Gastrocnemius medialis (tissue), 4 donors: ENCODE data around the gene ERN2.

Experiments used
- POLR2A ChIP-seq, 2 donors: fragments of 450-650 bp; IDR thresholded peaks; one replicate each; pipeline ENCODE4 v1.6.1; 2017; ENCODE audit warnings: antibody characterized with exemption in 2 of 2, mild to moderate bottlenecking in 2 of 2, moderate library complexity in 2 of 2
- TF ChIP-seq, protein P1 (sequence below), 5 experiments: fragments of 450-650 bp in 3 of 5; fragments of 200-600 bp in 2 of 5; sonication (generic) in 2 of 5; IDR thresholded peaks in 4 of 5; conservative IDR thresholded peaks in 1 of 5; 1 replicate in 4 of 5; 2 replicates in 1 of 5; pipeline ENCODE4 v1.5.1; 2016 to 2019; ENCODE audit warnings: antibody characterized with exemption in 5 of 5, mild to moderate bottlenecking in 3 of 5, moderate library complexity in 3 of 5

DNA sequence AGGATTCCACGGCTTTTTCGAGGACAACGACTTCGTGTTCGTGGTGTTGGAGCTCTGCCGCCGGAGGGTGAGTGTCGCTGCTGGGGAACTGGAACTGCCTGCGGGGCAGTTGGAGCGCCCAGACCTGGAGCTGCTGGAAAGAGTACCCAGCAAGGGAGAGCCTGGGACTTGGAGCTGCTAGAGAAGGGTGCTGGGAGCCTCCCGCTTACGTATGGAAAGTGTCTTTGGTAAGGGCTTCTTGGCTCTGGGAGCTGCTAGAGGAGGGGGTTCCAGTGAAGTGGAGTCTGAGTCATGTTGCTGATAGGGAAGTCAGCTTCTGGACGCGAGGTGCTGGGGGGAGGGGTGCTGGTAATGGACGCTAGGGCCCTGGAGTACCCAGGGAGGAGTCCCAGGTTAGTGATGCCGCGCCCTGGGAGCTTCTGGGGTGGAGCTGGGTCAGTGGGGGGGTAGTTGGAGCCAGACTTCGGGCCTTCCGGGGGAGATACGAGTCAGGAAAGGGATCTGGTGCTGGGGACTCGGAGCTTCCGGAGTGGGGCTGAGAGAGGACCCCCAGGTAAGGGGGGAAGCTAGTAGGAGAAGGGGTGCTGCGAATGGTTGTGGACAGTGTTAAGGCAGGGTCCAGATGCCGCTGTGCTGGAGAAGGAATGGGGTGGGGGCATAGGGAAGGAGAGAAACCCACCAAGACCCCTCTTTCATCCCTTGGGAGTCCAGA is 33.6 kb downstream of the ERN2 start:
- TF ChIP-seq, protein P1, sequence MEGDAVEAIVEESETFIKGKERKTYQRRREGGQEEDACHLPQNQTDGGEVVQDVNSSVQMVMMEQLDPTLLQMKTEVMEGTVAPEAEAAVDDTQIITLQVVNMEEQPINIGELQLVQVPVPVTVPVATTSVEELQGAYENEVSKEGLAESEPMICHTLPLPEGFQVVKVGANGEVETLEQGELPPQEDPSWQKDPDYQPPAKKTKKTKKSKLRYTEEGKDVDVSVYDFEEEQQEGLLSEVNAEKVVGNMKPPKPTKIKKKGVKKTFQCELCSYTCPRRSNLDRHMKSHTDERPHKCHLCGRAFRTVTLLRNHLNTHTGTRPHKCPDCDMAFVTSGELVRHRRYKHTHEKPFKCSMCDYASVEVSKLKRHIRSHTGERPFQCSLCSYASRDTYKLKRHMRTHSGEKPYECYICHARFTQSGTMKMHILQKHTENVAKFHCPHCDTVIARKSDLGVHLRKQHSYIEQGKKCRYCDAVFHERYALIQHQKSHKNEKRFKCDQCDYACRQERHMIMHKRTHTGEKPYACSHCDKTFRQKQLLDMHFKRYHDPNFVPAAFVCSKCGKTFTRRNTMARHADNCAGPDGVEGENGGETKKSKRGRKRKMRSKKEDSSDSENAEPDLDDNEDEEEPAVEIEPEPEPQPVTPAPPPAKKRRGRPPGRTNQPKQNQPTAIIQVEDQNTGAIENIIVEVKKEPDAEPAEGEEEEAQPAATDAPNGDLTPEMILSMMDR (IDR thresholded peaks at IDR 0.05 in 4 of 5, conservative IDR thresholded peaks at IDR 0.05 in 1 of 5), result no peak
- TF ChIP-seq POLR2A (IDR thresholded peaks at IDR 0.05), result no peak
